OCI-LY3 (cell line): Measurements from ENCODE around the gene PCED1B.

ENCODE experiments used
- CTCF ChIP-seq: fragments of 200-600, 300-600 bp; sonication (generic); IDR thresholded peaks from 2 replicates; pipeline ENCODE4 v1.5.1; 2014; ENCODE audit warnings: antibody characterized with exemption, low read length, low read depth
- EZH2phosphoT487 ChIP-seq: fragments of 200-600 bp; shearing (Covaris generic); IDR thresholded peaks from 2 replicates; pipeline ENCODE4 v1.6.1; 2018; ENCODE audit warnings: antibody characterized with exemption, mixed run types, low read depth

GRCh38 chr12:47067771-47068431 is 11.5 kb upstream of the PCED1B start:
- TF ChIP-seq CTCF = no peak
- TF ChIP-seq EZH2phosphoT487 = no peak
